ENCODE results near the gene NDOR1. TPM values are rescaled to one million over a fixed set of nuclear protein-coding genes. Genes with fewer than 3 reads are reported as not detected.

Gene NDOR1
- total and polyA plus RNA-seq, 2 donors (not counting 3 experiments of a cell fraction or from before 2014, with no cell fraction given) = 13.5 to 26.7 TPM

DNA sequence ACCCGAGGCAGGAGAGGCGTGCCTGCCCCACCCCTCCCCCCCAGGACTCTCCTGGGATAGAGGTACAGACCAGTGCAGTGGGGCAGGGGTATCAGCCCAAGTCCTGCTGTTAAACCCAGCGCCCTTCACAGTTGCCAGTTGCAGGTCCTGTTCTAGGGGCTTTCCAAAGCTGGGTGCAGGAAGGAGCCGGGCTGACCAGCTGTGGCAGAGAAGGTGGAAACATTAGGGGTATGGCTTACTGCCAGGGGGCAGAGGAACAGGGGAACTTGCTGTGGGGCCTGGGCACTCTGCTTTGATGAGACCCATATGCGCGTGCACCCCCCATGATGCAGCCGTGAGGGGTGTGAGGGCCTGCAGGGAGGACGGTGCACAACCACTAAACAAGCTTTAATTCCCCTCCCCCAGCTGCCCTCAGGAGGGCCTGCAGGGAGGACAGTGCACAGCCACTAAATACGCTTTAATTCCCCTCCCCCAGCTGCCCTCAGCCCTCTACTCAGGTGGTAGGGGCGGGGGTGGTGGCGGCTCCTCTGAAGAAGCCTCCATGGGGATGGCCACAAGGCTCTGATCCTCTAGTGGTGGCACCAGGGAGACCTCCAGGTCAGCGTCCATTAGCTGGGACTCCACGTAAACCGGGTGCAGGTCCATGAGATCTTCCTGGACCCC is 34.9 kb upstream of the NDOR1 start:
- no peak overlapping the region for H3K4me3 ChIP-seq (replicated peaks in 1 of 3; ENCODE audit: insufficient read depth in 1 of 3, low read depth in 1 of 3, low read length in 3 of 3)
- DNase-seq (ENCODE audit: low read depth, low spot score) = no peak
- H2AFZ ChIP-seq (ENCODE audit: low read depth, low read length) = no peak overlapping the region
- H3K9ac ChIP-seq (replicated peaks; ENCODE audit: extremely low read depth, insufficient read depth, low read length) = no peak overlapping the region
- ChIA-PET POLR2A (no interaction called here), CTCF (interaction anchor here (1.2 kb wide), 1 partner anchor 8 kb away, joined by 4 read pairs; no protein-coding TSS in a partner anchor)
- no peaks in the 10 kb centered on the region for H4K20me1 ChIP-seq (replicated peaks; ENCODE audit: control insufficient read depth, extremely low read depth, insufficient read depth, low read length)
- peaks cover 23 to 29% of the 10 kb centered on the region in 2 experiments for H3K27me3 ChIP-seq (ENCODE audit: control insufficient read depth in 2 of 2, insufficient read depth in 2 of 2, low read length in 2 of 2)
- intact Hi-C loops (cut with micrococcal nuclease) = no loop called here
- no peaks in the 10 kb centered on the region for H3K79me2 ChIP-seq (ENCODE audit: control insufficient read depth, insufficient read depth, low read length)
- H3K9me1 ChIP-seq (replicated peaks; ENCODE audit: control insufficient read depth, extremely low read depth, insufficient read depth, low read length) = no peaks in the 10 kb centered on the region
- no peaks in the 10 kb centered on the region for H3K4me1 ChIP-seq (ENCODE audit: control insufficient read depth, extremely low read depth, insufficient read depth, low read length)
- no TSS peak for BruUV-seq (replicated peaks)
- H3K36me3 ChIP-seq (ENCODE audit: control insufficient read depth in 2 of 2, extremely low read depth in 1 of 2, insufficient read depth in 2 of 2, low read length in 2 of 2) = no peaks in the 10 kb centered on the region
- no peak for FAIRE-seq
- H3K9me3 ChIP-seq (replicated peaks; ENCODE audit: control insufficient read depth, insufficient read depth, low read length) = no peaks in the 10 kb centered on the region
- TF ChIP-seq FOS (IDR thresholded peaks at IDR 0.05; ENCODE audit: borderline replicate concordance, insufficient read depth, low read length) = no peak
- TF ChIP-seq POLR2A (IDR thresholded peaks at IDR 0.05; ENCODE audit: low read depth, low read length) = no peak
- TF ChIP-seq, protein P1, sequence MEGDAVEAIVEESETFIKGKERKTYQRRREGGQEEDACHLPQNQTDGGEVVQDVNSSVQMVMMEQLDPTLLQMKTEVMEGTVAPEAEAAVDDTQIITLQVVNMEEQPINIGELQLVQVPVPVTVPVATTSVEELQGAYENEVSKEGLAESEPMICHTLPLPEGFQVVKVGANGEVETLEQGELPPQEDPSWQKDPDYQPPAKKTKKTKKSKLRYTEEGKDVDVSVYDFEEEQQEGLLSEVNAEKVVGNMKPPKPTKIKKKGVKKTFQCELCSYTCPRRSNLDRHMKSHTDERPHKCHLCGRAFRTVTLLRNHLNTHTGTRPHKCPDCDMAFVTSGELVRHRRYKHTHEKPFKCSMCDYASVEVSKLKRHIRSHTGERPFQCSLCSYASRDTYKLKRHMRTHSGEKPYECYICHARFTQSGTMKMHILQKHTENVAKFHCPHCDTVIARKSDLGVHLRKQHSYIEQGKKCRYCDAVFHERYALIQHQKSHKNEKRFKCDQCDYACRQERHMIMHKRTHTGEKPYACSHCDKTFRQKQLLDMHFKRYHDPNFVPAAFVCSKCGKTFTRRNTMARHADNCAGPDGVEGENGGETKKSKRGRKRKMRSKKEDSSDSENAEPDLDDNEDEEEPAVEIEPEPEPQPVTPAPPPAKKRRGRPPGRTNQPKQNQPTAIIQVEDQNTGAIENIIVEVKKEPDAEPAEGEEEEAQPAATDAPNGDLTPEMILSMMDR (IDR thresholded peaks at IDR 0.05; ENCODE audit: extremely low read depth in 1 of 2, insufficient read depth in 1 of 2, low read depth in 1 of 2, low read length in 2 of 2) = no peak
- TF ChIP-seq EZH2 (IDR thresholded peaks at IDR 0.05; ENCODE audit: borderline replicate concordance, low read depth, low read length, severe bottlenecking) = no peak
- TF ChIP-seq, protein P2, sequence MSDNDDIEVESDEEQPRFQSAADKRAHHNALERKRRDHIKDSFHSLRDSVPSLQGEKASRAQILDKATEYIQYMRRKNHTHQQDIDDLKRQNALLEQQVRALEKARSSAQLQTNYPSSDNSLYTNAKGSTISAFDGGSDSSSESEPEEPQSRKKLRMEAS (IDR thresholded peaks at IDR 0.05; ENCODE audit: insufficient read depth, insufficient read length) = no peak
- no peak for TF ChIP-seq POLR2AphosphoS5 (IDR thresholded peaks at IDR 0.05; ENCODE audit: insufficient read depth, low read depth, low read length)
- TF ChIP-seq MYC (IDR thresholded peaks at IDR 0.05; ENCODE audit: low read depth, low read length) = no peak
- no peak for TF ChIP-seq JUN (IDR thresholded peaks at IDR 0.05; ENCODE audit: borderline replicate concordance, insufficient read depth, insufficient read length, low read depth)
- no peak for TF ChIP-seq GATA2 (IDR thresholded peaks at IDR 0.05; ENCODE audit: insufficient read depth, insufficient read length, low read depth, low read length)
- dilution Hi-C loops (cut with MboI; ENCODE audit: extremely low pct_ligation_motif_present, low sequenced_read_pairs) = no loop called here
- H3K27ac ChIP-seq (ENCODE audit: insufficient read depth, low read depth, low read length) = no peak overlapping the region
- H3K4me2 ChIP-seq (ENCODE audit: insufficient read depth, low read length) = no peak overlapping the region

Measured in endothelial cell of umbilical vein (primary cell).